Panc1 (cell line): Measurements from ENCODE around the gene TTC28. TPM values are rescaled to one million over a fixed set of nuclear protein-coding genes. Genes with fewer than 3 reads are reported as not detected.
"Not testable (repeated sequence)": the region's sequence is repeated elsewhere in the genome, so short reads cannot be mapped to it uniquely, and the experiment has no call there.

ENCODE experiments used
- ATAC-seq: fragments of 200-7000 bp; cut with Tn5 transposase; 2 replicates; pipeline ENCODE4 v1.9.1; 2020; ENCODE audit warnings: mild to moderate bottlenecking, moderate library complexity
- BruUV-seq: library from RNA; stranded (reverse); fragments of 400-500 nt; replicated peaks from 2 replicates; lab custom pipeline; 2021; lab: Mats Ljungman, UMichigan
- CTCF ChIA-PET: fragments of 300-600 bp; sonication (Branson Sonifier 250); formaldehyde crosslinking; loops from one replicate; lab custom pipeline; 2022; ENCODE audit warnings: antibody characterized with exemption; lab: Charles Lee
- POLR2A ChIA-PET: fragments of 300-600 bp; sonication (Branson Sonifier 250); formaldehyde crosslinking; loops from one replicate; lab custom pipeline; 2022; ENCODE audit warnings: antibody characterized with exemption; lab: Charles Lee
- DNase-seq: peaks from one replicate; pipeline ENCODE4 v3.0.0-alpha.2; 2010; ENCODE audit warnings: low read depth, low spot score
- H3K27ac ChIP-seq: 2 replicates; pipeline ENCODE4 v1.5.1; 2011; ENCODE audit warnings: mild to moderate bottlenecking, low read length, inconsistent platforms
- H3K27me3 ChIP-seq: fragments of 200-500 bp; sonication (Bioruptor generic); 2 replicates; pipeline ENCODE4 v1.6.0; 2014; ENCODE audit warnings: low read length, inconsistent platforms; ENCODE audit not compliant: control insufficient read depth, insufficient read depth
- H3K36me3 ChIP-seq: fragments of 200-500 bp; sonication (Bioruptor generic); 2 replicates; pipeline ENCODE4 v1.5.1; 2014; ENCODE audit warnings: inconsistent platforms, mild to moderate bottlenecking, low read length, moderate library complexity; ENCODE audit not compliant: control insufficient read depth, insufficient read depth
- H3K4me1 ChIP-seq: 2 replicates; pipeline ENCODE4 v1.5.1; 2011; ENCODE audit warnings: inconsistent platforms, mild to moderate bottlenecking, low read length, moderate library complexity; ENCODE audit not compliant: control insufficient read depth, insufficient read depth
- H3K4me3 ChIP-seq, 2 experiments: 2 replicates each; pipeline ENCODE4 v1.5.1; 2011 to 2012; ENCODE audit warnings: low read depth in 2 of 2, low read length in 2 of 2, mild to moderate bottlenecking in 2 of 2, inconsistent platforms in 1 of 2, moderate library complexity in 1 of 2
- H3K9me3 ChIP-seq: fragments of 200-500 bp; sonication (Bioruptor generic); 2 replicates; pipeline ENCODE4 v1.5.1; 2014; ENCODE audit warnings: low read depth, mild to moderate bottlenecking, inconsistent platforms, low read length, moderate library complexity; ENCODE audit not compliant: control insufficient read depth, insufficient read depth
- POLR2AphosphoS5 ChIP-seq: IDR thresholded peaks from 2 replicates; pipeline ENCODE4 v1.6.1; 2012; ENCODE audit warnings: mild to moderate bottlenecking, low read depth, low read length, moderate library complexity
- SIN3A ChIP-seq: IDR thresholded peaks from 2 replicates; pipeline ENCODE4 v1.6.1; 2012; ENCODE audit warnings: low read depth, mild to moderate bottlenecking, low read length, moderate library complexity, borderline replicate concordance; ENCODE audit not compliant: insufficient read depth
- TCF7L2 ChIP-seq: IDR thresholded peaks from 2 replicates; pipeline ENCODE4 v1.6.1; 2011; ENCODE audit warnings: mild to moderate bottlenecking, low read depth, low read length, inconsistent platforms
- in situ Hi-C: cut with HindIII; loops from 2 replicates; pipeline ENCODE4 v1.10.0; 2016; ENCODE audit warnings: low sequenced_read_pairs, low pct_unique_long_range_greater_than_20kb
- intact Hi-C: fragments of 100-400 bp; cut with micrococcal nuclease; formaldehyde crosslinking; loops from one replicate; pipeline ENCODE4 v1.10.0; 2022; ENCODE audit not compliant: unreplicated experiment
- total RNA-seq: library from RNA; stranded (reverse); gene quantifications from one replicate; pipeline ENCODE4 v1.2.1, GENCODE V29; 2021; ENCODE audit not compliant: unreplicated experiment
- TF ChIP-seq, protein P1 (sequence below): fragments of 450-650 bp; IDR thresholded peaks from 2 replicates; pipeline ENCODE4 v1.5.1; 2017; ENCODE audit warnings: mild to moderate bottlenecking
- TF ChIP-seq, protein P2 (sequence below), 2 experiments: IDR thresholded peaks; 2 replicates each; pipeline ENCODE4 v1.6.1; 2011 to 2012; ENCODE audit warnings: low read depth in 2 of 2, control low read depth in 1 of 2, low read length in 1 of 2, mild to moderate bottlenecking in 1 of 2, moderate library complexity in 1 of 2; ENCODE audit not compliant: insufficient read depth in 1 of 2

The TTC28 gene
- total RNA-seq, 1 experiment from 2014 or later: 24.8 TPM

DNA sequence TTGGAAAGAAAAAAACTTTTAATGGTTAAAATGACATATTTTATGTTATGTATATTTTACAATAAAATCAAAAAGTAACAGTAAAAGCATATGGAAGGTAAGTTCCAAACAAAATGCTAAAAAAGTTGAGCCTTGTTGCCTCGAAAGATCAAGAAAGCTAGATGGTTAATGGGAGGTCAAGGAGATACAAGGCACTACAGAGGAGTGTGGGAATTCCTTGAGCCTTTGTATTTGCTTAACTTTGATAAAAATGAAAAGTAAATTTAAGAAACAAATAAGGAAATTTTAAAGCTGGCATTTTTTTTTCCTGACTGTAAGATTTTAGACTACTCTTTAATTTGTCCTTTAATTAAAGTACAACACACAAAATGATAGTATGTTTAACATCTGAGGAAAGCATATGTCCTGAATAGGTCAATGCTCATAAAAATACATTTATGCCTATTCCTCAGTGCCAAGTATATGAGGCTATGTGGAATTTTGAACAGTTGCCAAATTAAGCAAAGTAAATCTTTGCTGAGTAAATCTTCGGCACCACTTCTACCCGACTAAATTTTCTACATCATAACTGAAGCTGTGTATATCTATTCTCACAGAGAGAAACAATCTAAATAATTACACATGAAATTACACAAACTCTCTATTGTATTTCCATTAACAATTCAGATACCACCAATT, 108.8 kb downstream of the TTC28 start:
- no peak overlapping the region for H3K27ac ChIP-seq
- CTCF ChIA-PET: no interaction called here

DNA sequence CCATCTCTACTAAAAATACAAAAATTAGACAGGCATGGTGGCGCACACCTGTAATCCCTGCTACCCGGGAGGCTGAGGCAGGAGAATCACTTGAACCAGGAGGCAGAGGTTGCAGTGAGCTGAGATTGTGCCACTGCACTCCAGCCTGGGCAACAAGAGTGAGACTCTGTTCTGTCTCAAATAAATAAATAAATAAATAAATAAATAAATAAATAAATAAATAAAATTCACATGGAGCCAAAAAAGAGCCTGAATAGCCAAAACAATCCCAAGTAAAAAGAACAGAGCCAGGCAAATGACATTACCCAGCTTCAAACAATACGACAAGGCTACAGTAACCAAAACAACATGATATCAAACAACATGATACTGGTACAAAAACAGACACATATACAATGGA, 110.7 kb downstream of the TTC28 start:
- H3K27ac ChIP-seq, intact Hi-C loops, H3K4me1 ChIP-seq, in situ Hi-C loops, H3K36me3 ChIP-seq, ATAC-seq, H3K9me3 ChIP-seq, BruUV-seq, H3K27me3 ChIP-seq, H3K4me3 ChIP-seq, CTCF ChIA-PET, POLR2A ChIA-PET, DNase-seq: not testable (repeated sequence)

More for the DNA sequence above, 108.8 kb downstream of the TTC28 start:
- no TSS peak for BruUV-seq
- DNase-seq (no peak), ATAC-seq (no peak)
- Histone ChIP-seq H3K4me3 (no peak overlapping the region), H3K9me3 (no peaks in the 10 kb centered on the region), H3K4me1 (no peaks in the 10 kb centered on the region; the same call in 1 of the 2 replicates), H3K27me3 (no peaks in the 10 kb centered on the region), H3K36me3 (no peaks in the 10 kb centered on the region)
- intact Hi-C loops: no loop called here
- POLR2A ChIA-PET: no interaction called here
- in situ Hi-C loops: no loop called here
- no peak for TF ChIP-seq SIN3A
- TF ChIP-seq, protein P1, sequence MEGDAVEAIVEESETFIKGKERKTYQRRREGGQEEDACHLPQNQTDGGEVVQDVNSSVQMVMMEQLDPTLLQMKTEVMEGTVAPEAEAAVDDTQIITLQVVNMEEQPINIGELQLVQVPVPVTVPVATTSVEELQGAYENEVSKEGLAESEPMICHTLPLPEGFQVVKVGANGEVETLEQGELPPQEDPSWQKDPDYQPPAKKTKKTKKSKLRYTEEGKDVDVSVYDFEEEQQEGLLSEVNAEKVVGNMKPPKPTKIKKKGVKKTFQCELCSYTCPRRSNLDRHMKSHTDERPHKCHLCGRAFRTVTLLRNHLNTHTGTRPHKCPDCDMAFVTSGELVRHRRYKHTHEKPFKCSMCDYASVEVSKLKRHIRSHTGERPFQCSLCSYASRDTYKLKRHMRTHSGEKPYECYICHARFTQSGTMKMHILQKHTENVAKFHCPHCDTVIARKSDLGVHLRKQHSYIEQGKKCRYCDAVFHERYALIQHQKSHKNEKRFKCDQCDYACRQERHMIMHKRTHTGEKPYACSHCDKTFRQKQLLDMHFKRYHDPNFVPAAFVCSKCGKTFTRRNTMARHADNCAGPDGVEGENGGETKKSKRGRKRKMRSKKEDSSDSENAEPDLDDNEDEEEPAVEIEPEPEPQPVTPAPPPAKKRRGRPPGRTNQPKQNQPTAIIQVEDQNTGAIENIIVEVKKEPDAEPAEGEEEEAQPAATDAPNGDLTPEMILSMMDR: no peak
- no peak for TF ChIP-seq POLR2AphosphoS5
- TF ChIP-seq, protein P2, sequence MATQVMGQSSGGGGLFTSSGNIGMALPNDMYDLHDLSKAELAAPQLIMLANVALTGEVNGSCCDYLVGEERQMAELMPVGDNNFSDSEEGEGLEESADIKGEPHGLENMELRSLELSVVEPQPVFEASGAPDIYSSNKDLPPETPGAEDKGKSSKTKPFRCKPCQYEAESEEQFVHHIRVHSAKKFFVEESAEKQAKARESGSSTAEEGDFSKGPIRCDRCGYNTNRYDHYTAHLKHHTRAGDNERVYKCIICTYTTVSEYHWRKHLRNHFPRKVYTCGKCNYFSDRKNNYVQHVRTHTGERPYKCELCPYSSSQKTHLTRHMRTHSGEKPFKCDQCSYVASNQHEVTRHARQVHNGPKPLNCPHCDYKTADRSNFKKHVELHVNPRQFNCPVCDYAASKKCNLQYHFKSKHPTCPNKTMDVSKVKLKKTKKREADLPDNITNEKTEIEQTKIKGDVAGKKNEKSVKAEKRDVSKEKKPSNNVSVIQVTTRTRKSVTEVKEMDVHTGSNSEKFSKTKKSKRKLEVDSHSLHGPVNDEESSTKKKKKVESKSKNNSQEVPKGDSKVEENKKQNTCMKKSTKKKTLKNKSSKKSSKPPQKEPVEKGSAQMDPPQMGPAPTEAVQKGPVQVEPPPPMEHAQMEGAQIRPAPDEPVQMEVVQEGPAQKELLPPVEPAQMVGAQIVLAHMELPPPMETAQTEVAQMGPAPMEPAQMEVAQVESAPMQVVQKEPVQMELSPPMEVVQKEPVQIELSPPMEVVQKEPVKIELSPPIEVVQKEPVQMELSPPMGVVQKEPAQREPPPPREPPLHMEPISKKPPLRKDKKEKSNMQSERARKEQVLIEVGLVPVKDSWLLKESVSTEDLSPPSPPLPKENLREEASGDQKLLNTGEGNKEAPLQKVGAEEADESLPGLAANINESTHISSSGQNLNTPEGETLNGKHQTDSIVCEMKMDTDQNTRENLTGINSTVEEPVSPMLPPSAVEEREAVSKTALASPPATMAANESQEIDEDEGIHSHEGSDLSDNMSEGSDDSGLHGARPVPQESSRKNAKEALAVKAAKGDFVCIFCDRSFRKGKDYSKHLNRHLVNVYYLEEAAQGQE (IDR thresholded peaks at IDR 0.05; ENCODE audit: insufficient read depth in 1 of 2, low read depth in 2 of 2, low read length in 1 of 2): no peak

DNA sequence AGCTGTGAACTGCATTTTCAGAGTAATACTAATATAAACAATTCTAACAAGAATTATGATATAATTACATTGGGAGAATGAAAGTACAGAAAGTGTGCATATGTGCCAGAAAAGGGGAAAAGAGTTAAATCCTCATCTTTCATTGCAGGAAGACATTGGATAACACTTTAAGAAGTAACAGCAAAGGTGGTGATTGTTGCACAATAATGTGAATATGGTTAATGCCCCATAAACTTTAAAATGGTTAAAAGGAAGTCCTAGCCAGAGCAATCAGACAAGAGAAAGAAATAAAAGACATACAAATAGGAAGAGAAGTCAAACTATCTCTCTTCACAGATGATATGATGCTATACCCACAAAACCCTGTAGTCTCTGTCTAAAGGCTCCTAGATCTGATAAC, 111.5 kb downstream of the TTC28 start:
- H3K4me1 ChIP-seq: no peaks in the 10 kb centered on the region; the same call in 1 of the 2 replicates
- TF ChIP-seq, protein P1: no peak
- TF ChIP-seq POLR2AphosphoS5 (no peak), SIN3A (no peak), TCF7L2 (no peak)
- TF ChIP-seq, protein P2 (IDR thresholded peaks at IDR 0.05; ENCODE audit: insufficient read depth in 1 of 2, low read depth in 2 of 2, low read length in 1 of 2): no peak
- intact Hi-C loops (no loop called here), in situ Hi-C loops (no loop called here)
- CTCF ChIA-PET: no interaction called here
- POLR2A ChIA-PET: no interaction called here
- no peak overlapping the region for H3K4me3 ChIP-seq
- no peaks in the 10 kb centered on the region for H3K36me3 ChIP-seq
- BruUV-seq: no TSS peak
- H3K27ac ChIP-seq: no peak overlapping the region
- no peaks in the 10 kb centered on the region for H3K27me3 ChIP-seq
- ATAC-seq: no peak
- no peaks in the 10 kb centered on the region for H3K9me3 ChIP-seq
- DNase-seq: no peak
